LNCaP clone FGC (cell line): Measurements from ENCODE around the gene TMA7B.

Source experiments
- DNase-seq: peaks from one replicate; pipeline ENCODE4 v3.0.0-alpha.2; 2011; ENCODE audit warnings: low read depth
- H3K4me3 ChIP-seq: 2 replicates; pipeline ENCODE4 v1.5.1; 2011; ENCODE audit warnings: mild to moderate bottlenecking, low read depth, low read length, control low read depth
- TF ChIP-seq, protein P1 (sequence below): IDR thresholded peaks from 2 replicates; pipeline ENCODE4 v1.5.1; 2012; ENCODE audit warnings: mild to moderate bottlenecking; ENCODE audit not compliant: control insufficient read depth, insufficient read depth; ENCODE audit errors: extremely low read depth

Gene TMA7B

DNA sequence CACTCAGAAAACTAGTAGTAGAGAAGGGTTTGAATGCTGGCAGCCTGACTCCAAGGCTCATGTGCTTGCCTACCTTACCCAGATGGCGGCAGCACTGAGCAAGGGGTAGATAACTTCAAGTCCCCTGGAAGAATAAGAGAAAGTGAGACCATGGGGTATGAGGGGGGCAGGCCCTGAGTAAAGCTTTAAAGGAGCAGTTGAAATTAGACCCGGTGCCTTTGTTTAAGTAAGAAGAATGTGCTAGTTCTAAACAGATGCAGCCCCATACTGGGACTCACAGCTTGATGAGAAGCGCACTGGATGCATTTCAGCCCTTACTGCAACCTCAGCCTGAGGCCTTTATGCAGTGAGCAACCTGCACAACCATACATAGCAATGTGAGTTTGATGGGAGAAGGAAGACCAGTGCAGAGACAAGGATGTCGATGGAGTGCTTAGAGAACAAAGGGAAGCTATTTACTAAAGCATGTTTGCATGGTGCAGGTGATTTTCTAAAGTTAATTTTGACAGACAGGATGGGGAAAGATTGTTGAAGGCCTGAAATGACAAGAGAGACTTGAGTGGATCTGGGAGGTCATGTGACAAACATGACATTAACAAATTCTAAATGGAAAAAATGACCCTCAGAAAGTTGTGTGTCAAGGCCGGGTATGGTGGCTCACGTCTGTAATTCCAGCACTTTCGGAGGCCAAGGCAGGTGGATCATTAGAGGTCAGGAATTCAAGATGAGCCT, 27.1 kb upstream of the TMA7B start:
- no peak overlapping the region for H3K4me3 ChIP-seq
- TF ChIP-seq, protein P1, sequence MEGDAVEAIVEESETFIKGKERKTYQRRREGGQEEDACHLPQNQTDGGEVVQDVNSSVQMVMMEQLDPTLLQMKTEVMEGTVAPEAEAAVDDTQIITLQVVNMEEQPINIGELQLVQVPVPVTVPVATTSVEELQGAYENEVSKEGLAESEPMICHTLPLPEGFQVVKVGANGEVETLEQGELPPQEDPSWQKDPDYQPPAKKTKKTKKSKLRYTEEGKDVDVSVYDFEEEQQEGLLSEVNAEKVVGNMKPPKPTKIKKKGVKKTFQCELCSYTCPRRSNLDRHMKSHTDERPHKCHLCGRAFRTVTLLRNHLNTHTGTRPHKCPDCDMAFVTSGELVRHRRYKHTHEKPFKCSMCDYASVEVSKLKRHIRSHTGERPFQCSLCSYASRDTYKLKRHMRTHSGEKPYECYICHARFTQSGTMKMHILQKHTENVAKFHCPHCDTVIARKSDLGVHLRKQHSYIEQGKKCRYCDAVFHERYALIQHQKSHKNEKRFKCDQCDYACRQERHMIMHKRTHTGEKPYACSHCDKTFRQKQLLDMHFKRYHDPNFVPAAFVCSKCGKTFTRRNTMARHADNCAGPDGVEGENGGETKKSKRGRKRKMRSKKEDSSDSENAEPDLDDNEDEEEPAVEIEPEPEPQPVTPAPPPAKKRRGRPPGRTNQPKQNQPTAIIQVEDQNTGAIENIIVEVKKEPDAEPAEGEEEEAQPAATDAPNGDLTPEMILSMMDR, result peak; percentile 47
- DNase-seq, result no peak

DNA sequence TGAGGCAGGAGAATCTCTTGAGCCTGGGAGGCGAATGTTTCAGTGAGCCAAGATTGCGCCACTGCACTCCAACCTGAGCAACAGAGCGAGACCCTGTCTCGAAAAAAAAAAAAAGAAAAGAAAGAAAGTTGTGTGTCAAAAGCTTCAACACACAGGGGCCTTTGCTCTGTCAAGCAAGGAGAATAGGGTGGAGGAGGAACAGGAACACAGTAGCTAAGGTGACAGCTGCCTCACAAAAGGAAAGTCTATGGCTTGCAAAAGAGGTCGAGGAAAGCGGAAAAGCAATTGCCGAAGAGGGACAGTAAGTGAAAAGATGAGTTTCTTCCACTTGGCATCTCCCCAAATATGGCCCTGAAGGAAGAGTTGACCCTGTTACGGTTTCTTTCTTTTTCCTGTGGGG, 26.5 kb upstream of the TMA7B start:
- no peak overlapping the region for H3K4me3 ChIP-seq
- DNase-seq, result no peak
- TF ChIP-seq, protein P1, result no peak

DNA sequence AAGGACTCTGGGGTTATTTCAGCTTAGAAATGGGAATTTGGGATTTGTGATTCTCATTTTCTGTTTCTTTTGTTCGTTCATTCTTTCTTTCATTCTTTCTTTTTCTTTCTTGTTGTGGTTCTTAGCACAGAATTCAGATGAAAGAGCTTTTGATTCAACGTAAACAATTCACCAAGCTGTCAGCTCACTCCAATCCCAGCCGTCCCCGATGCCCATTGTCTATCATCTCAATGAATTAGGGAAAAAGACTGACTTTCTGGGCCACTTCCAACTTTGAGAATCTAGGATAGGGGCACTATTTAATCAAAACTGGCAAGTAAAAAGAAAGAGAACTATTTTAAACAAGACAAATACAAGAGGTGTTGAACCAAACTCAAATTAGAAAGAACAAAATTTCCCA, 25.1 kb upstream of the TMA7B start:
- no peak for DNase-seq
- TF ChIP-seq, protein P1, result no peak
- no peak overlapping the region for H3K4me3 ChIP-seq

DNA sequence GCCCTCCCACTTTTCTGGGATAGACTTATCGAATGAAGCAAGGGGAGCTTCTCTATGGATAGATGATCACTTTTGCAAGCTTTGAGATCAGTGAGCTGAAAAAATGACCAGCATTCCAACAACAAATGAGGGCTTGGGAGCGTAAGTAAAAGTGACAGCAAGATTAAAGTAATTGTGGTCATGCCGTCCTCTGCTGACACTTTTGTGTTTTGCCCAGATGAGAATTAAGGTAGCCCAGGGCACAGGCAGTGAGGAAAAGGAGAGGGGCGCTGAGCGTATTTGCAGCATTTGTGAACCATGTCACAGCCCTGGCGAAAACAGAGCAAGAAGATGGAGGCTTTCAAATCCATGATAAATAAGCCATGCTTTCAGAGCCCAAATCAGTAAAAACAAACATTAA, 24.6 kb upstream of the TMA7B start:
- no peak for DNase-seq
- no peak overlapping the region for H3K4me3 ChIP-seq
- TF ChIP-seq, protein P1, result no peak

DNA sequence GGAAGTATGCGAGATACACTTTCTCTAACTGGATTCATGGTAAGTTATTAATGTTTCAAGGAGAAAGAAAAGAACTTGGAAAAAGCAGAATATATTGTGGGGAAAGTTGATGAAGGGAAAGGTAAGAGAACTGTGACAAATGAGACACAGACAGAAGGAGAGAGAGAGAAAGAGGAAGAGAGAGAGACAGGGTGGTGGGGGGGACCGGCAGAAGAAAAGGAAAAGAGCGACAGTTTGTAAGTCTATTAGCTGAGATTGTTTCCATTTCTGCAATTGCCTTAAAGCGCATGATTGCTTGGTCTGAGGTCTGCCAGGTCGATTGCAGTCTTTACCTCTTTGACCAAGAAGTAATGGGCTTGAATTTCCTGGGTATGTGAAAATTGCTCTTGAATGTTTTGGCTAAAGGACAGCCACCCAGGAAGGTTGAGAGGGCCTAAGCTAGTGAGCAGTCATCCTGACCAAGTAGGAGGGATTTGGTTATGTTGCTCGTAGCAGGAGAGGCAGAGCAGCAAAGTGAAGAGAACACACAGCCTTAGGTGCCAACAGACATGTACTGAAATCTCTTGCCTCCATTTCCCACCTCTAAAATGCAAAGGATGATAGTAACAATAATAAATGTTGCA, 23.6 kb upstream of the TMA7B start:
- no peak for DNase-seq
- TF ChIP-seq, protein P1, result no peak
- no peak overlapping the region for H3K4me3 ChIP-seq

DNA sequence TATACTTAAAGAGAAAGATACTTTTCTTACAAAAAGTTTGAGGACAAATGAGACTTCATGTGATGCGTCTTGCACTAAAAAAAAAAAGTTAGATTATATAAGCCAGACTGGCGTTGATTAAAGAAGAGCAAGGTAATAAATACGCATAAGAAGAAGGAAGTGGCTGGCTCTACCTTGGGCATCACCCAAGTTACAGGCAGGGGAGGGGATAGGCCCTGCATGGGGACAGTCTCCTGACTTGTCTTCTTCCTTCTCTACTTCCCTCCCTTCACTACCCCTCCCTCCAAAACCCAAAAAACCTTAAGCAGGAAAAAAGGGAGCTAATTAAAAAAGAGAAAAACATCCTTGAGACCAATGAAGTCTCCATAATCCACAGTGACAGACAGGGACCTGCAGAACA, 22.3 kb upstream of the TMA7B start:
- TF ChIP-seq, protein P1, result no peak
- no peak for DNase-seq
- H3K4me3 ChIP-seq, result no peak overlapping the region
